HepG2 (cell line): Measurements from ENCODE around the gene LTB4R2. TPM values are rescaled to one million over a fixed set of nuclear protein-coding genes. Genes with fewer than 3 reads are reported as not detected.

Experiments
- CBX2 ChIP-seq, 2 experiments: fragments of 200-600 bp in 1 of 2; sonication (generic); formaldehyde crosslinking in 1 of 2; IDR thresholded peaks; 2 replicates each; pipeline versions ENCODE4 v1.7.0 to v1.8.1; 2018 to 2022; ENCODE audit warnings: low read depth in 2 of 2, low read length in 1 of 2, mild to moderate bottlenecking in 1 of 2, missing genetic modification reagents in 1 of 2
- IKZF5 ChIP-seq: IDR thresholded peaks from 2 replicates; pipeline ENCODE4 v1.6.1; 2018; ENCODE audit warnings: missing genetic modification reagents, mild to moderate bottlenecking, missing compliant biosample characterization
- NCOR1 ChIP-seq: fragments of 200-600 bp; sonication (generic); IDR thresholded peaks from 2 replicates; pipeline ENCODE4 v1.7.0; 2017; ENCODE audit warnings: antibody characterized with exemption, low read length, borderline replicate concordance
- NR2C2 ChIP-seq: sonication (generic); formaldehyde crosslinking; IDR thresholded peaks from 2 replicates; pipeline ENCODE4 v1.4.0; 2020; ENCODE audit warnings: missing genetic modification reagents, mild to moderate bottlenecking, moderate library complexity, borderline replicate concordance
- PLRG1 ChIP-seq: fragments of 450-650 bp; conservative IDR thresholded peaks from 2 replicates; pipeline ENCODE4 v1.6.1; 2016
- PLSCR1 ChIP-seq: sonication (generic); formaldehyde crosslinking; IDR thresholded peaks from 2 replicates; pipeline ENCODE4 v1.5.0; 2020; ENCODE audit warnings: missing genetic modification reagents, mild to moderate bottlenecking, borderline replicate concordance
- SIX1 ChIP-seq: sonication (generic); formaldehyde crosslinking; IDR thresholded peaks from 2 replicates; pipeline ENCODE4 v1.4.0; 2020; ENCODE audit warnings: missing genetic modification reagents, borderline replicate concordance
- SNAPC2 ChIP-seq: sonication (generic); formaldehyde crosslinking; IDR thresholded peaks from 2 replicates; pipeline ENCODE4 v1.8.1; 2022; ENCODE audit warnings: mild to moderate bottlenecking, missing genetic modification reagents
- SP4 ChIP-seq: sonication (generic); formaldehyde crosslinking; IDR thresholded peaks from 2 replicates; pipeline ENCODE4 v1.8.1; 2023; ENCODE audit warnings: mild to moderate bottlenecking, missing genetic modification reagents
- TCF12 ChIP-seq, 2 experiments: fragments of 450-650 bp in 1 of 2; sonication (generic) in 1 of 2; formaldehyde crosslinking in 1 of 2; IDR thresholded peaks; 2 replicates each; pipeline versions ENCODE4 v1.6.1 to v1.8.0; 2017 to 2022; ENCODE audit warnings: antibody characterized with exemption in 1 of 2, mild to moderate bottlenecking in 1 of 2, missing genetic modification reagents in 1 of 2, moderate library complexity in 1 of 2
- TCF7 ChIP-seq: sonication (generic); IDR thresholded peaks from 2 replicates; pipeline ENCODE4 v1.6.1; 2016; ENCODE audit warnings: antibody characterized with exemption, low read depth
- YEATS2 ChIP-seq: sonication (generic); formaldehyde crosslinking; IDR thresholded peaks from 2 replicates; pipeline ENCODE4 v1.4.0; 2020; ENCODE audit warnings: missing genetic modification reagents, borderline replicate concordance
- ZFP62 ChIP-seq: sonication (generic); formaldehyde crosslinking; IDR thresholded peaks from 2 replicates; pipeline ENCODE4 v1.4.0; 2020; ENCODE audit warnings: missing genetic modification reagents
- ZNF12 ChIP-seq: sonication (generic); formaldehyde crosslinking; IDR thresholded peaks from 2 replicates; pipeline ENCODE4 v1.5.0; 2020; ENCODE audit warnings: missing genetic modification reagents
- ZNF224 ChIP-seq: sonication (generic); formaldehyde crosslinking; IDR thresholded peaks from 2 replicates; pipeline ENCODE4 v1.5.0; 2020; ENCODE audit warnings: mild to moderate bottlenecking, missing genetic modification reagents
- ZNF382 ChIP-seq: sonication (generic); formaldehyde crosslinking; IDR thresholded peaks from 2 replicates; pipeline ENCODE4 v1.5.0; 2020; ENCODE audit warnings: missing genetic modification reagents, mild to moderate bottlenecking, borderline replicate concordance
- ZNF446 ChIP-seq: sonication (generic); formaldehyde crosslinking; IDR thresholded peaks from 2 replicates; pipeline ENCODE4 v1.5.0; 2020; ENCODE audit warnings: mild to moderate bottlenecking, missing genetic modification reagents
- ZNF572 ChIP-seq: sonication (generic); formaldehyde crosslinking; IDR thresholded peaks from 2 replicates; pipeline ENCODE4 v1.5.1; 2020; ENCODE audit warnings: mild to moderate bottlenecking, missing genetic modification reagents
- ZNF672 ChIP-seq: sonication (generic); formaldehyde crosslinking; IDR thresholded peaks from 2 replicates; pipeline ENCODE4 v1.8.1; 2022; ENCODE audit warnings: missing genetic modification reagents
- polyA plus RNA-seq, 8 experiments: library from polyadenylated mRNA; depleted of rRNA in 3 of 8; stranded (reverse) in 7 of 8; unstranded in 1 of 8; fragments of >200 nt; fragmentation: Illumina TruSeq in 4 of 8; extraction: Trizol in 4 of 8; gene quantifications; 2 replicates each; pipeline versions ENCODE4 v1.2.1 to v1.2.3, GENCODE V29; 2011 to 2016; ENCODE audit warnings: low read depth in 4 of 8, missing spikeins in 1 of 8, mixed read lengths in 1 of 8; ENCODE audit not compliant: insufficient read depth in 1 of 8
- total RNA-seq, 5 experiments: library from RNA; depleted of rRNA; stranded (reverse); fragments of >200 nt; fragmentation: Illumina TruSeq; extraction: Trizol; gene quantifications; 2 replicates each; pipeline ENCODE4 v1.2.3, GENCODE V29; 2016; ENCODE audit warnings: low read depth in 1 of 5
- TF ChIP-seq, protein P1 (sequence below): fragments of 450-650 bp; IDR thresholded peaks from 2 replicates; pipeline ENCODE4 v1.6.1; 2017
- TF ChIP-seq, protein P2 (sequence below): sonication (generic); formaldehyde crosslinking; IDR thresholded peaks from 2 replicates; pipeline ENCODE4 v1.8.0; 2022; ENCODE audit warnings: missing genetic modification reagents, mild to moderate bottlenecking, inconsistent platforms, borderline replicate concordance

Gene LTB4R2
- total and polyA plus RNA-seq, 2 of the 13 experiments (the other 11 are each of a cell fraction or from before 2014, with no cell fraction given): 3.9 to 6.9 TPM

GRCh38 chr14:24299255-24300191 lies 10.4 kb upstream of the LTB4R2 start, which contains the start of the genes DHRS1 and NOP9 (continued):
- TF ChIP-seq SP4 (peak; percentile 99), IKZF5 (CRISPR knock-in tag) (peak; percentile 96), ZNF12 (CRISPR knock-in tag) (no peak; the same call in 1 of the 2 replicates), SIX1 (CRISPR knock-in tag) (0 out of 2 replicates have a peak, but pooled peaks have one; percentile 47), ZNF672 (CRISPR knock-in tag) (no peak), ZNF572 (CRISPR knock-in tag) (peak; percentile 73), TCF12 (IDR thresholded peaks at IDR 0.05) (no peak), TCF12 (CRISPR knock-in tag; IDR thresholded peaks at IDR 0.05) (peak; percentile 55; the same call in 1 of the 2 replicates), NR2C2 (CRISPR knock-in tag) (peak; percentile 90), ZNF382 (CRISPR knock-in tag) (no peak), NCOR1 (peak; percentile 67; the same call in 1 of the 2 replicates), ZFP62 (CRISPR knock-in tag) (peak; percentile 92; the same call in 1 of the 2 replicates), TCF7 (0 out of 2 replicates have a peak, but pooled peaks have one; percentile 7), YEATS2 (CRISPR knock-in tag) (peak; percentile 99), PLRG1 (no peak), ZNF224 (CRISPR knock-in tag) (peak; percentile 94), ZNF446 (CRISPR knock-in tag) (peak; percentile 93; the same call in 1 of the 2 replicates), SNAPC2 (peak; percentile 82; the same call in 1 of the 2 replicates), PLSCR1 (CRISPR knock-in tag) (no peak), CBX2 (IDR thresholded peaks at IDR 0.05; ENCODE audit: low read depth, low read length) (no peak; the same call in 1 of the 2 replicates), CBX2 (CRISPR knock-in tag; IDR thresholded peaks at IDR 0.05; ENCODE audit: low read depth) (no peak)
- TF ChIP-seq, protein P1, sequence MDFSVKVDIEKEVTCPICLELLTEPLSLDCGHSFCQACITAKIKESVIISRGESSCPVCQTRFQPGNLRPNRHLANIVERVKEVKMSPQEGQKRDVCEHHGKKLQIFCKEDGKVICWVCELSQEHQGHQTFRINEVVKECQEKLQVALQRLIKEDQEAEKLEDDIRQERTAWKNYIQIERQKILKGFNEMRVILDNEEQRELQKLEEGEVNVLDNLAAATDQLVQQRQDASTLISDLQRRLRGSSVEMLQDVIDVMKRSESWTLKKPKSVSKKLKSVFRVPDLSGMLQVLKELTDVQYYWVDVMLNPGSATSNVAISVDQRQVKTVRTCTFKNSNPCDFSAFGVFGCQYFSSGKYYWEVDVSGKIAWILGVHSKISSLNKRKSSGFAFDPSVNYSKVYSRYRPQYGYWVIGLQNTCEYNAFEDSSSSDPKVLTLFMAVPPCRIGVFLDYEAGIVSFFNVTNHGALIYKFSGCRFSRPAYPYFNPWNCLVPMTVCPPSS: no peak
- TF ChIP-seq, protein P2, sequence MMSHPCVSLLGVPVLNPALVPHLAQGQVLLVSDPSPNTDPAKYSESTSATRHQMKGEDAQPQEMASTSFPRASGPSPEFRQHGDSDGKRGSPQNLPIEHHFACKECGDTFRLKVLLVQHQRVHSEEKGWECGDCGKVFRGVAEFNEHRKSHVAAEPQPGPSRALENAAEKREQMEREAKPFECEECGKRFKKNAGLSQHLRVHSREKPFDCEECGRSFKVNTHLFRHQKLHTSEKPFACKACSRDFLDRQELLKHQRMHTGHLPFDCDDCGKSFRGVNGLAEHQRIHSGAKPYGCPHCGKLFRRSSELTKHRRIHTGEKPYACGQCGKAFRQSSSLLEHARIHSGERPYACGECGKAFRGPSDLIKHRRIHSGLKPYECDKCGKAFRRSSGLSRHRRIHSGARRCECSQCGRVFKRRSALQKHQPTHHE (CRISPR knock-in tag): peak; percentile 99
